Upper lobe of right lung (tissue), 1 donor: ENCODE results near the gene OR4C11. TPM values are rescaled to one million over a fixed set of nuclear protein-coding genes. Genes with fewer than 3 reads are reported as not detected.

Experiments
- ATAC-seq: fragments of 200-7000 bp; cut with Tn5 transposase; one replicate; pipeline ENCODE4 v1.9.1; 2020; ENCODE audit warnings: mild to moderate bottlenecking, moderate library complexity
- DNase-seq: peaks from one replicate; pipeline ENCODE4 v3.0.0-alpha.2; 2020
- H3K27ac ChIP-seq: fragments of 200-600 bp; one replicate; pipeline ENCODE4 v1.8.0; 2022
- H3K27me3 ChIP-seq: fragments of 200-600 bp; one replicate; pipeline ENCODE4 v1.8.0; 2022; ENCODE audit warnings: mild to moderate bottlenecking
- H3K36me3 ChIP-seq: fragments of 200-600 bp; one replicate; pipeline ENCODE4 v1.8.0; 2022
- H3K4me1 ChIP-seq: fragments of 200-600 bp; one replicate; pipeline ENCODE4 v1.8.0; 2022
- H3K4me3 ChIP-seq: fragments of 200-600 bp; one replicate; pipeline ENCODE4 v1.8.0; 2022; ENCODE audit warnings: mild to moderate bottlenecking
- H3K9me3 ChIP-seq: fragments of 200-600 bp; one replicate; pipeline ENCODE4 v1.8.0; 2022
- CTCF ChIP-seq: fragments of 200-600 bp; IDR thresholded peaks from one replicate; pipeline ENCODE4 v1.8.0; 2022; ENCODE audit warnings: antibody characterized with exemption
- intact Hi-C: fragments of 100-400 bp; cut with DNase I; formaldehyde crosslinking; loops from one replicate; pipeline ENCODE4 v1.11.0; 2022
- long read RNA-seq: library from polyadenylated mRNA; unstranded; transcript quantifications from one replicate; pipeline ENCODE4 v2.0.0, GENCODE V29; 2021
- total RNA-seq: library from RNA; stranded (reverse); fragmentation: NEBNext Ultra II Directional; extraction: Animal tissue kit (Norgen Biotek cat#: 25700); gene quantifications from one replicate; pipeline ENCODE4 v1.2.1, GENCODE V29; 2021
- donor health status: DM: no; HTN: yes; CAD: no; lungs with severe emphysema.

OR4C11 gene, protein sequence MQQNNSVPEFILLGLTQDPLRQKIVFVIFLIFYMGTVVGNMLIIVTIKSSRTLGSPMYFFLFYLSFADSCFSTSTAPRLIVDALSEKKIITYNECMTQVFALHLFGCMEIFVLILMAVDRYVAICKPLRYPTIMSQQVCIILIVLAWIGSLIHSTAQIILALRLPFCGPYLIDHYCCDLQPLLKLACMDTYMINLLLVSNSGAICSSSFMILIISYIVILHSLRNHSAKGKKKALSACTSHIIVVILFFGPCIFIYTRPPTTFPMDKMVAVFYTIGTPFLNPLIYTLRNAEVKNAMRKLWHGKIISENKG
- not detected for total RNA-seq
- long read RNA-seq: 0 reads

DNA sequence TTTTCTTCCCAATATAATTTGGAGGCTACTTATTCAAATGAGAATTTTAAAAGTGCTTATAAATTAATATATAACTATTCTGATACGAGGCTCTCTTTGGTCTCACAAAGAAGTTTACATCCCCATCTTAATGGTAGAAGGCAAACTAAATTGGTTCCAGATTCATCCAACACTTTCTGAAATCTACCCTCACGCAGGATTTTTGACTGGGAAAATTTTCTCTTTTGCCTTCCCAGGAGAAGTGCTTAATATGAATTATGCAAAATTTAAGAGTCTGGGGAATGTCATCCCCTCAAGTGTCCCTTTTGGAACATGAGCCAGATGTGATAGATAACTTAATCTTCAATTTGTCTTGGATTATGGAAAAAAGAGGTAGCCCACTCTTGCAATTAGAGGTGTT lies at the start of gene OR4C11:
Gene OR4C11, minus strand, starts transcription at position 101 of the 400 bp plus-strand sequence. CDS start 3,272 bp downstream, outside the sequence.
- no peak for TF ChIP-seq CTCF
- Histone ChIP-seq H3K4me3 (no peak within 1 kb of the TSS), H3K27me3 (no peaks in the 10 kb centered on the region), H3K4me1 (no peaks in the 10 kb centered on the region), H3K36me3 (no peaks in the 10 kb centered on the region), H3K27ac (no peak within 1 kb of the TSS), H3K9me3 (no peaks in the 10 kb centered on the region)
- intact Hi-C loops: no loop called here
- DNase-seq (no peak), ATAC-seq (no peak)

- H3K9me3 ChIP-seq: no peaks in the 10 kb centered on the region
- H3K4me1 ChIP-seq: no peaks in the 10 kb centered on the region
- H3K36me3 ChIP-seq: no peaks in the 10 kb centered on the region
- intact Hi-C loops: no loop called here
- H3K27ac ChIP-seq: no peak overlapping the region
- no peak for DNase-seq
- TF ChIP-seq CTCF: no peak
- no peak for ATAC-seq
- no peaks in the 10 kb centered on the region for H3K27me3 ChIP-seq
- no peak overlapping the region for H3K4me3 ChIP-seq
These were observed 47.7 kb upstream of the OR4C11 start for GRCh38 chr11:55655096-55655495.

DNA sequence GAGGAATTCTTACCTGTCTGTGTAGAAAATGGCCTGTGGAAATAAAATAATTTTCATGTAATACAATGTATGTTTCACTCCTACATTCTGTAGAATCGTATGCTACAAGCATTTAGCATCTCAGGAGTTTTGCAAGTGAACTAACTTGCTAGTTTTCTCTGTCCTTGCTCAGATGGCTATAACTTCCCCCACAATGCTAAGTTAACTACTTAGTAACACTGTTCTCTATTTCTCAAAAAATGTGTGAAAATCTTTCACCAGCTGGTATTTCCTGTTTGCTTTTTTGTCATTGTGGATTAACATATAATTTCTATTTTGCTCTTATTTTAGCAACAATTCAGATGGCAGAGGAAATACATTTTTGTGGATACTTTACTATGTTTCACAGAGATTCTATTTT lies 45.1 kb upstream of the OR4C11 start:
- Histone ChIP-seq H3K4me1 (no peaks in the 10 kb centered on the region), H3K27me3 (no peaks in the 10 kb centered on the region), H3K27ac (no peak overlapping the region), H3K36me3 (no peaks in the 10 kb centered on the region), H3K9me3 (no peaks in the 10 kb centered on the region), H3K4me3 (no peak overlapping the region)
- no peak for ATAC-seq
- DNase-seq: no peak
- TF ChIP-seq CTCF: no peak
- intact Hi-C loops: no loop called here

- no peak within 1 kb of the TSS for H3K4me3 ChIP-seq
- DNase-seq: no peak
- intact Hi-C loops: no loop called here
- H3K36me3 ChIP-seq: no peaks in the 10 kb centered on the region
- no peak for ATAC-seq
- H3K9me3 ChIP-seq: no peaks in the 10 kb centered on the region
- no peak for TF ChIP-seq CTCF
- no peaks in the 10 kb centered on the region for H3K4me1 ChIP-seq
- H3K27me3 ChIP-seq: no peaks in the 10 kb centered on the region
- no peak within 1 kb of the TSS for H3K27ac ChIP-seq
These were observed 40.6 kb upstream of the OR4C11 start, which contains the start of gene OR4S2 for GRCh38 chr11:55648027-55648426. TSS of gene OR4S2 (plus strand) at chr11:55648327. CDS start at chr11:55650904, 2,577 bp downstream.

- no peak for TF ChIP-seq CTCF
- intact Hi-C loops: no loop called here
- Histone ChIP-seq H3K9me3 (peaks cover 5% of the 10 kb centered on the region), H3K4me3 (no peak within 1 kb of the TSS), H3K27me3 (no peaks in the 10 kb centered on the region), H3K27ac (no peak within 1 kb of the TSS), H3K36me3 (no peaks in the 10 kb centered on the region), H3K4me1 (no peaks in the 10 kb centered on the region)
- no peak for ATAC-seq
- no peak for DNase-seq
These were observed 27.4 kb upstream of the OR4C11 start, which contains the start of gene OR4P4 for GRCh38 chr11:55634813-55635212. TSS of gene OR4P4 (plus strand) at chr11:55635113.
